ENCODE measurements around the gene GRIFIN. TPM values are rescaled to one million over a fixed set of nuclear protein-coding genes. Genes with fewer than 3 reads are reported as not detected.

GRIFIN gene
- total RNA-seq, 2 experiments from 2014 or later: not detected

- Mint-ChIP-seq H3K36me3 (ENCODE audit: low read depth) (no peaks in the 10 kb centered on the region), H3K27ac (no peak overlapping the region)
- ATAC-seq: no peak
Observed at GRCh38 chr7:2444476-2444875, 31.7 kb downstream of the GRIFIN start.

DNA sequence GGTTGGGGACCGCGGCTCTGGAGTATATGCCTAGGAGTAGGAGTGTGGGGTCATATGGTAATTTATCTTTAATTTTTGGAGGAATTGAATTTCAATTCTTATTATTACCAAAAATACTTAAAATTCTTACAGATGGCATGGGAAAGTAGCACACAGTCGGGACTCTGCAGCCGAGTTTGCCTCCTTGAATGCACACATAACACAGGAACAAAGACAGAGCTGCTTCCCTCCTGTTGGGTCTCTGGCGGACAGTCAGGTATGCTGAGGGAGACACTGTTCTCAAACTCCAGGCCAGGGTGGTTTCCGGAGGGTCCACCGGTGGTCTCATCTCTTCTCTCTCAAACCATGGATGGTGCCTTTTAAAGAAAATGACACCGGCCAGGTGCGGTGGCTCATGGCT, 32.7 kb downstream of the GRIFIN start:
- TF ChIP-seq CTCF (IDR thresholded peaks at IDR 0.05): no peak
- CTCF ChIA-PET: no interaction called here
- intact Hi-C loops (cut with micrococcal nuclease): no loop called here
- ATAC-seq (no peak), DNase-seq (no peak)
- Mint-ChIP-seq H3K9me3 (no peaks in the 10 kb centered on the region), H3K36me3 (ENCODE audit: low read depth) (no peaks in the 10 kb centered on the region), H3K4me3 (no peak overlapping the region), H3K27ac (no peak overlapping the region), H3K4me1 (ENCODE audit: low read depth) (peaks cover 2% of the 10 kb centered on the region), H3K27me3 (no peaks in the 10 kb centered on the region)
- POLR2A ChIA-PET: no interaction called here

More at GRCh38 chr7:2444476-2444875, 31.7 kb downstream of the GRIFIN start:
- ChIA-PET POLR2A (no interaction called here), CTCF (no interaction called here)
- Mint-ChIP-seq H3K4me1 (ENCODE audit: low read depth) (peaks cover 2% of the 10 kb centered on the region), H3K9me3 (no peaks in the 10 kb centered on the region), H3K4me3 (no peak overlapping the region), H3K27me3 (no peaks in the 10 kb centered on the region)
- intact Hi-C loops (cut with micrococcal nuclease): no loop called here
- no peak for DNase-seq
- no peak for TF ChIP-seq CTCF (IDR thresholded peaks at IDR 0.05)

- H3K9me3 Mint-ChIP-seq: no peaks in the 10 kb centered on the region
- POLR2A ChIA-PET: no interaction called here
- ATAC-seq (no peak), DNase-seq (no peak)
- peaks cover 2% of the 10 kb centered on the region for H3K4me1 Mint-ChIP-seq (ENCODE audit: low read depth)
- intact Hi-C loops (cut with micrococcal nuclease): no loop called here
- H3K4me3 Mint-ChIP-seq: no peak overlapping the region
- no peak overlapping the region for H3K27ac Mint-ChIP-seq
- H3K36me3 Mint-ChIP-seq (ENCODE audit: low read depth): no peaks in the 10 kb centered on the region
- TF ChIP-seq CTCF (IDR thresholded peaks at IDR 0.05): no peak
- CTCF ChIA-PET: interaction anchor here (1.9 kb wide), 2 partner anchors 9 to 10 kb away, joined by 5 to 8 read pairs; no protein-coding TSS in a partner anchor
- no peaks in the 10 kb centered on the region for H3K27me3 Mint-ChIP-seq
Observed at GRCh38 chr7:2441430-2442058, 34.7 kb downstream of the GRIFIN start.

DNA sequence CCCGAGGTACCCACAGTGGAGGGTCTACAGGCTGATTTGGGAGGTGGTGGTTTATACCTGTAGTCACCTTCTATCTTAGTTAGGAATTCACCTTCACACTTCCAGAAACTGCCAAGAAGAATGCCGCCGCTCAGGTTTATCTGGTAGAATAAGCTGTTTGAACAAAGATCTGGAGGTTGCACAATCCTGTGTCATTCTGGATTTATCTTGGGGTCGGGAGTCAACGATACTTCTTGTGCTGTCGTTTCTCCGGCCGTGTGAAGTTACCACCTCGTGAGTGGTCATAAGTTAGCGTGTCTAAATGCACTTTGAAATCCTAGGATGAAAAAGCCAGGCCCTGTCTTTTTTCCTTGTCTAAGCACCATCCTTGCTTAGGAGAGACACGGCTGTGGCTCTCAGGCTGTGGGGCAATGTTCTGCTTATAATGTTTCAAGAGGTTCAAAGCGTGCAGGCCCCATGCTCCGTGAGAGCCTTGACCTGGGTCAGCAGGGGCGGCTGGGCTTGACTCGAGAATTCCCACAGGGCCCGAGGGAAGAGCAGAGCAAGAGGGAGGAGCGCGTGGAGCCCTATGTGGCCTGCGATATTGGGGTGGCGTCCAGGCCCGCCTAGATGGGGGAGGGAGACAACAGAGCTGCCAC, 35.5 kb downstream of the GRIFIN start:
- ChIA-PET CTCF (interaction anchor here (1.0 to 1.9 kb wide), 3 partner anchors 9 to 28 kb away, joined by 3 to 8 read pairs (median 5); no protein-coding TSS in a partner anchor), POLR2A (no interaction called here)
- intact Hi-C loops (cut with micrococcal nuclease): no loop called here
- no peak overlapping the region for H3K27ac Mint-ChIP-seq
- DNase-seq (no peak), ATAC-seq (no peak)
- H3K36me3 Mint-ChIP-seq (ENCODE audit: low read depth): no peaks in the 10 kb centered on the region
- no peaks in the 10 kb centered on the region for H3K9me3 Mint-ChIP-seq
- no peak overlapping the region for H3K4me3 Mint-ChIP-seq
- no peak for TF ChIP-seq CTCF (IDR thresholded peaks at IDR 0.05)
- H3K4me1 Mint-ChIP-seq (ENCODE audit: low read depth): peaks cover 2% of the 10 kb centered on the region
- no peaks in the 10 kb centered on the region for H3K27me3 Mint-ChIP-seq

DNA sequence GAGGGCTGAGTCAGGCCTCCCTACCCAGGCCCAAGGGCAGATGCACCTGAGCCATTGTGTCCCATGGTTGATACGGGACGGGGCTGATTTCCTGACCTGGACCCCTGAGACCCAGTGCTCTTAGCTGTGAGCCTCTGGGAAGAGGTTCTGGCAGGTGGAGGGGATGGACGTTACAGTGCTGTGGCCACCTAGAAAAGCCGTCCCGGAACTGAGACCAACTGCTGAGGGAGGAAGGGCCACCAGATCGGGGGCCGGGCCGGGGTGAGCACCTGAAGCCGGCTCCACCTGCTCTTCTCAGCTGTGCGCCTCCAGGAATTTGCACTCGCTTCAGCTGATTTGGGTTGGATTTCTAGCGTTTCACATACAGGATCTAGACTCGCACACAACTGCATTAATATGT, 37.4 kb downstream of the GRIFIN start:
- H3K4me1 Mint-ChIP-seq (ENCODE audit: low read depth): peaks cover 2% of the 10 kb centered on the region
- intact Hi-C loops (cut with micrococcal nuclease): no loop called here
- H3K36me3 Mint-ChIP-seq (ENCODE audit: low read depth): no peaks in the 10 kb centered on the region
- no peak overlapping the region for H3K4me3 Mint-ChIP-seq
- no peak for TF ChIP-seq CTCF (IDR thresholded peaks at IDR 0.05)
- H3K27ac Mint-ChIP-seq: no peak overlapping the region
- DNase-seq: no peak
- ATAC-seq: no peak
- no peaks in the 10 kb centered on the region for H3K27me3 Mint-ChIP-seq
- H3K9me3 Mint-ChIP-seq: no peaks in the 10 kb centered on the region
- ChIA-PET POLR2A (no interaction called here), CTCF (interaction anchor here (0.8 to 1.2 kb wide), 2 partner anchors 12 to 44 kb away, joined by 3 read pairs; no protein-coding TSS in a partner anchor)

Data from activated CD8-positive, alpha-beta T cell treated with anti-CD3 and anti-CD28 coated beads for 36 hours (primary cell).